22Rv1 (cell line): Measurements from ENCODE around the gene RNF212B.

ENCODE experiments used
- CTCF ChIP-seq: fragments of 450-650 bp; IDR thresholded peaks from 2 replicates; pipeline ENCODE4 v1.5.1; 2017; ENCODE audit warnings: mild to moderate bottlenecking
- ZFX ChIP-seq: fragments of 450-650 bp; IDR thresholded peaks from 2 replicates; pipeline ENCODE4 v1.6.1; 2017; ENCODE audit warnings: antibody characterized with exemption, borderline replicate concordance

- TF ChIP-seq CTCF (no peak), ZFX (no peak)
These were observed 5.3 kb downstream of the RNF212B start for GRCh38 chr14:23243066-23243465.
